Occipital lobe (tissue), 2 donors: Measurements from ENCODE around the gene AIRE. TPM values are rescaled to one million over a fixed set of nuclear protein-coding genes. Genes with fewer than 3 reads are reported as not detected.
"Not testable (repeated sequence)": the region's sequence is repeated elsewhere in the genome, so short reads cannot be mapped to it uniquely, and the experiment has no call there.

ENCODE experiments used
- DNase-seq: peaks from one replicate; lab custom pipeline; 2025; lab: John Stamatoyannopoulos, UW
- total RNA-seq: library from RNA; depleted of rRNA; stranded (reverse); fragments of >200 nt; gene quantifications from one replicate; pipeline ENCODE4 v1.2.3, GENCODE V29; 2014

Gene AIRE
- not detected for total RNA-seq

DNA sequence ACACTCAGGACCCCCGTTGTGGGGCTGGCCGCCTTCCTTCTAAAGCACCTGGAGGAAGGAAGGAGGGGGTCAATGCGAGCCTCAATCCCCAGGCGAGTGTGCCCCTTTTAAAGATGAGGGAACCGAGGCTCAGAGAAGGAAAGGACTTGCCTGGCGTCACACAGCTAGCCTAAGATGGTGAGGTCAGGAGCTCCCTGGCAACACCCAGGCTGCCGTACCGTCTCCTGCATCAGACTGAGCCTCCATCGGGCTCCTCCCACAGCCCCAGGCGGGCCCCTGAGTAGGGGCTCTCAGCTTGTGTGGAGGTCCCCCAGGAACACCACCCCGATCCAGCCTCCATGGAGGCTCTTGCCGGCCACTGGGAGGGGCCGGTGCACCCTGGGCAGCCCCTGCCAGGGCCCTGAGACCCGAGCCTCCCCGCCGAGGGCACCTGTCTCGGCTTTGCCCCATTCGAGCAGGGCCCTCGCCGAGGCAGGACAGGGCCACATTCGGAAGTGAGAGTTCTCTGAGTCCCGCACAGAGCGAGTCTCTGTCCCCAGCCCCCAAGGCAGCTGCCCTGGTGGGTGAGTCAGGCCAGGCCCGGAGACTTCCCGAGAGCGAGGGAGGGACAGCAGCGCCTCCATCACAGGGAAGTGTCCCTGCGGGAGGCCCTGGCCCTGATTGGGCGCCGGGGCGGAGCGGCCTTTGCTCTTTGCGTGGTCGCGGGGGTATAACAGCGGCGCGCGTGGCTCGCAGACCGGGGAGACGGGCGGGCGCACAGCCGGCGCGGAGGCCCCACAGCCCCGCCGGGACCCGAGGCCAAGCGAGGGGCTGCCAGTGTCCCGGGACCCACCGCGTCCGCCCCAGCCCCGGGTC is at the start of gene AIRE:
TSS of gene AIRE (plus strand) at position 739 of the 855 bp plus-strand sequence. CDS start 131 bp downstream, outside the sequence.
- DNase-seq = no peak

DNA sequence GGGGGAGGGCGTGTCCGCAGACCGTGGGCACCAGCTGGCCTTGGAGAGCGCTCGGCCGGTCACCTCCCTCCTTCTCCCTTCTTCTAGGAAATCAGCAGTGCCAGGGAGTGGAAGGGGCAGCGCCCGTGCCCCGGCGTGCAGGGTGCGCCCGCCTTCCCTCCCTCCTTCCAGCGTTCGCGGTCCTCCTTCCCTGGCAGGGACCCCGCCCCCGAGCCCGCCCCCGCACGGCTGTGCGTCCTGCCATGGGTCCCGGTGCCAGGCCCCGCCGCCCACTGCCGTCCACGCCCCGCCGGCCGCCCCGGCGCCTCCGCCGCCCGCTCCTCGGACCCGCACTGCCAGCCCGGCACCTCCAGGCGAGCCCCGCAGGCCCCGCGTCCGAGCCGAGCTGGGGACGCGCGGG is 45.3 kb upstream of the AIRE start:
- DNase-seq = not testable (repeated sequence)

DNA sequence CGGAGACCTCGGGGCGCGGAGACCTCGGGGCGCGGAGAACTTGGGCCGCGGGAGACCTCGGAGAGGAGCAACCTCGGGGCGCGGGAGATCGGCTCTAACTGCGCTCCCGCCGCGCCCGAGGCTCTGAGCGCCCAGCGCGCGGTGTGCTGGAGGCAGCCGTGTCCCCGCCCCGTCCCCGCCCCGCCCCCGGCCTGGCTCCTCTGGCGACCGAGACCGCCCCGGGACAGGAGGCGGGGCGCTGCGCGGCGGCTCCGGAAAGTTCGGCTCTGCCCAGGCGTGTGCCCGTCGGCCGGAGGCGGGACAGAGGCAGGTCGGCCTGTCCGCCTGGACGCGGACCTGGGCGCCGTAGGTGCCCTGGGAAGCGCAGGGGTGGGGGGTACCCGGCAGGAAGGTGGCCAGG is 44.8 kb upstream of the AIRE start, which contains the start of gene ICOSLG:
TSS of gene ICOSLG (minus strand) at position 102 of the 400 bp plus-strand sequence. CDS start 126 bp downstream, outside the sequence.
- DNase-seq = not testable (repeated sequence)

DNA sequence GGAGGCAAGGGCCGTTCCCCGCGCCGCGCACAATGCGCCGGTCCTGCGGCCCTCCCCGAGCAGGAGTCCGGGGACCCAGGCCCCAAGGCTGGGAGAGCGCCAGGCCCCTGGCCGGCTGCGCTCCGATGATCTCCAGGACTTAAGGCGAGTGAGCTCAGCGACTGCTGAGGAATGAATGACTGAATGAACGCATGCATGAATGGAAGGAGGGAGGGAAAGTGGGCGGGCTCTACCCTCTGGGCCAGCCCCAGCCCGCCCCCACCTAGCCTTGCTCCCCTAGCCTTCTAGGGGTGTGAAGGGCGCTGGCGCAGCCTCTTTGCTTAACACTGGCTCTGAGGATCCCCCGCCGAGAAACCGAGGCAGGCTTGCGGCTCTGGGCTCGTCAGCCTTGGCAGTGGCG is 44.4 kb upstream of the AIRE start:
- not testable (repeated sequence) for DNase-seq

DNA sequence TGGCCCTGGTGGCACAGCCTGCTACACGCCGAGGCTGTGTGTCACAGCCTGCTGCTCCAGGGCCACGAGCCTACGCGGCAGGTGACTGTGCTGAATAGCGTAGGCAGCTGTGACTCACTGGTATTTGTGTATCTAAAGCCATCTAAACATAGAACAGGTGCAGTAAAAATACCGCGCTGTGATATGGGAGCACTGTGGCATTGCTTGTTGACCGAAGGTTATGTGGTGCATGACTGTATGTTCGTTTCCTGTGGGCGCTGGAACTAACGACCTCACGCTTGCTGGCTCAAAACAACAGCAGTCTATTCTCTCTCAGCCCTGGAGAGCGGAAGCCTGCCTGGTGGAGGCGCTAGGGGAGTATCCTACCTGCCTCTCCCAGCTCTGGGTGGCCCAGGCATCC is 41.7 kb upstream of the AIRE start:
- DNase-seq = not testable (repeated sequence)

DNA sequence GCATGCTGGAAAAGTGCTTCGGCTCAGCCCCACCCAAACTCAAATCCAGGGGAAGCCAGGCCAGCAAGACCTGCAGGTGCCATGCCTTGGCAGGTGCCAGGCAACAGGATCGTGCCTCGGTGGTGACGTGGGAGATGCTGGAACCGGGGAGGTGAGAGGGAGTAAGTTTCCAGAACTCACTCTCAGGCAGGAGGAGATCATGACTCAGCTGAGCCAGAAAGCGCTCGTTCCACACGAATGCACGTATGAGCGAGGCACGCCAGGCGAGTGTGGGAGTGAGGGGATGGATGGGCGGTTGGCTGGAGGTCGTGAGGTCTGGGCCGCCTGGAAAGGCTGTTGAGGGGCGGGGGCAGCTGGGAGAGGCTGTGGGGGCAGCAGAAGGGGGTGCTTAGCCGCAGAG is 37.8 kb upstream of the AIRE start:
- DNase-seq = not testable (repeated sequence)

DNA sequence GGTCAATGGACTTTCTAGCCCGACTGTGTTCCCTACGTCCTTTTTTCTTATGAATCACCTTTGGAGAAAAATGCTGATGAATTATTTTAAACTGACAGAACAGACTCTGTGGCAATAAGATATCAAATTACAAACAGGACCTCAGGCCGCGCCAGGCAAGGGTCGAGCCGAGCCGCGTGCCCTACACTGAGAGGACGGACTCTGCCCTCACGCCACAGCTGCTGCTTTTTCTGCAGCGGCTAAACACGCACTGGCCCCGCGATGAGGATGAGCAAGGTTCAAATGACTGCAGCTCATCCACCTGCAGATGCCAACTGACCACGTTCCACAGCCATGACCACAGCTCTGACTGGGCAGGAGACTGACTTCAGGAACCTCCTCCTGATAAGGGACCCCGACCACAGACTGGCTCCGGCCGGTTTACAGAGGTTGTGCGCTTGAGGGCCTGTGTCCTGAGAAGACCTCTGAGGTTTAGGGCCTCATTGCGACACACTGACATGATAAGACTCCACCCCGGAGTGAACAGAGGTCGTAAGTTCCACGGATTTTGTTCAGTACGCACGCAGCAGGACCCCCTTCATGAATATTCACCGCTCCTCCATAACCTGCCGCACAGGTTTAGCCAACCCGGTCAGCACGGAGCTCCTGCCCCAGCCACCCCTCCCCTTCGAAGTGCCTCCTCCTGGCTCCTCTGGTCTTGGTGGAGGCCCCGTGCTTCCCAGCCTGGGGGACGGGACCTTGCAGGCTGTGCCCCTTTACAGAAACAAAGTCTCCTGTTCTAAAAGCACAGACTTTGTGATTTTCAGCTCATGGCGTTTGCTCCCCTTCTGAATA is 36.3 kb upstream of the AIRE start:
- not testable (repeated sequence) for DNase-seq

DNA sequence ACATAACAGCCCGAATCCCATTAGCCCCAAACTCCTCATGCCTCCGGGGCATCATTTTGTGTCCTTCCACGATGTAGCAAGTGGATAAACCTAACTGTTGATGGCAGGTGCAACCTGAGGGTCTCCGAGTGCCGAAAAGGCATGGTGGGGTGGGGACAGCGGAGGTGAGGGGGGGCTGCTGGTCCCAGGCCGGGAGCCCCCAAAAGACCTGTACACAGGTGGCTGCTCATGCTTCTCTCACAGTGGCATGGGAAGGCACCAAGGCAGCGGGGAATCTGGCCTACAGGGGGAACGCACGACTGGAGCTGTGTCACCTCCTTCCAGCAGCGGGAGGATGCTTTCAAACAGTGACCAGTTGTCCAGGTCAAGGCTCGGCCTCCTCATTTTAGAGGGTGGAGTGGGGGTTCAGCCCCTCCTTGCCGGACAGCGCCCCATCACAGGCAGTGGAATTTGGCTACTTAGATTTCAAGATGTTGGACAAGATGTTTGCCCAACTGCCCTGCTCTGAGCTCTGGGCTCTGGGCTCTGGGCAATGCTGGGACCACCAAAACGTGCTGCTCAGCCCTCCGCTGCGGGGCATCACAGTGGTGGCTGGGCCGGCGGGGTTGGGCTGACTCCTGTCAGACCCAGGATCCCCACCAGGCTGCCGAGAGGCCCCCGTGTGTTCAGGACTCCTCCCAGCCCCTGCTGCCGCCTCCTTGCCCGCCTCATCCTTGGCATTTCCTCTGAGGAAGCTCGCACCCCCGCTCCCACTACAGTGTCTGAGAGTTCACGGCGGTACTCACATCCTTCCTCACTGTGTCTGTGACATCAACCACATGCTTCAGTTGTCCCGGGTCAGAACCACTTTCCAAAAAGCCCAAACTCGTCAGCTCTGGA is 31.6 kb upstream of the AIRE start:
- DNase-seq = no peak

DNA sequence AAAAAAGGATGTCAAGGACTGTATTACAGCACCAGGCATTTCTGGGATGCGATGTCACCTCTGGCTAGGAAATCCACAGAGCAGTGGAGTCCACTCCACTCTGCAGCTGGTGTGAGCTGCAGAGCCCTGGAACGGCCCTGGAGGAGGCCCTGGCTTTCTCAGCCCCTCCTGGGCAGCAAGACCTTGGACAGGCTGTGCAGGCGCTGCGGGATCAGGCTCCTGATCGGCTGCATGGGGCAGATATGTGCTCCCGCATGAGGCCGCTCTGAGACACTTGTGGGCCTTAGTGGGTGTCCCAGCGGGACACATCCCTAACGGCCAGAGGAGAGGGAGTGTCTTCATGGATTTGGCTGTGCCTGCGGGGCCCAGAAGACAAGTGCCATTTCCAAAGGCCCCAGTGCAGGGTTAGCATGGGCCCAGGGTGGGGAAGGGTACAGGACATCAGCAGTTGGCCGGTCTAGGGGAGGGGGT is 30.1 kb upstream of the AIRE start:
- DNase-seq = no peak

DNA sequence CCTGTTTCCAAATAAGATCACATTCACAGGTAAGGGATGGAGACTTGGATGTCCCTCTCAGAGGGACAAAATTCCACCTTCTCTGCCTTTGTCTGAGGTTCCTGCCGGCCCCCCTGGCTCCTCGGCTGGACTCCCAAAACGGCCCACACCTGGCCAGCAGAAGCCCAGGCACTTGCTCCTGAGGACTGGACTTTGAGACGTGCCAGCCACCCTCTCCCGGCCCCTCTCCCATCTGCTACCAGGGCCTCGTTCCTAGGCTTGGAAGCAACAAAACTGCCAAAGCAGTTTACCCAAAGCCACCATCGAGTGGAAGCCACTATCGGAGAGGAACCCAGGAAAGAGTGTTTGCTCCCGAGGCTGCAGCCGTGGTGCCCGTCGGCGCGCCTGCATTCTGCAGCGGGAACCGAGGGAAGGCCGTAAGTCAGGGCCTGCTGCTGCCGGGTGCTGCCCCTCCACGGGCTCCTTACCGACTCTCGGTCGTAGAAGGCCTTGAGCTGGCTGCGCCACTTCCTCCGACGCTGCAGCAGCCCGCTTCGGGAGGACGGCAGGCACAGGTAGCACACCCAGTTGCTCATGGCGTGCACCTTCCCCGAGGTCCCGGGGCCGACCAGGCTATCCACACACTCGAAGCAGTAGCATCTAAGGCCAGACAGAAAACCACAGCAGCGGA is 27.5 kb upstream of the AIRE start:
- DNase-seq = no peak

DNA sequence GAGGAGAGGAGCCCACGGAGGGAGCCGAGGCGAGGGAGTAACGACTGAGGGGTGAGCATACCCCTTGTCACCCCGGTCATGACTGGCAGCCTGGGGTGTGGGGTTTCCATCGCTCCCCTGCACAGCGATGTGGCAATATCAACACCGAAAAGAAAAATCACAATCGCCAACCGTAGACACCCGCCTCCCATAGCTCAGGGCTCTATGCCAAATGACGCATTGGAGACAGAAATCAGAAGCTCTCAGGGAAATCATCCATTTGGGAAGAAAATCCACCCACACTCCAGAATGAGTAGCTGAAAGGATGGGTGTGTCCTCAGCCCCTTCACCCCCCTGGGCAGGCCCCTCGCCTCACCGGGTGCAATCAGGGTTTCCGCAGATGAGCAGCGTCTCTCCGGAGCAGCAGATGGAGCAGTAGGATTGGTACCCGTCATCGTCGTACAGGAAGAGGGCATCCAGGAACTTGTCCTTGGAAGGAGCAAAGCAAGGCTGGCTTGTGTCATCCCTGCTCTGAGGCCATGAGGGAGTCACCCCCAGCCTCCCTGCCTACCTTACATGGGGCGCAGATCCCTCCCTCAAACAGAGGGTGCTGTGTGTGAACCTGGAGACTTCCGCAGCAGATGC is 26.5 kb upstream of the AIRE start:
- DNase-seq = no peak

DNA sequence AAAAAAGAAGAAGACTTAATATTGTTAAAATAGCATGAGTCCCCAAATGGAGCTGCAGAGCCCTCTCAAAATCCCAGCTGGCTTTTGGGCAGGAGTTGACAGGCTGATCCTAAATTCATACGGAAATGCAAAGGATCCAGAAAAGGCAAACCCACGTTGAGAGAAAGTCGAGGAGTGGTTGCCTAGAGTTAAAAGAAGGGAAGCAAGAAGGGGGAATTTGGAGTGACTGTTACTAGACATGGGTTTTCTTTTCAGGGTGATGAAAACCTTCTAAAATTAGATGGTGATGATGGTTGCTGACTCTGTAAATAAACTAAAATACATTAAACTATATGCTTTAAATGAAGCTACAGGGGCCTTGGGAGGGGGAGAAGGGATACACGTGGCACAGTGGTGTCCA is 25.6 kb upstream of the AIRE start:
- no peak for DNase-seq

DNA sequence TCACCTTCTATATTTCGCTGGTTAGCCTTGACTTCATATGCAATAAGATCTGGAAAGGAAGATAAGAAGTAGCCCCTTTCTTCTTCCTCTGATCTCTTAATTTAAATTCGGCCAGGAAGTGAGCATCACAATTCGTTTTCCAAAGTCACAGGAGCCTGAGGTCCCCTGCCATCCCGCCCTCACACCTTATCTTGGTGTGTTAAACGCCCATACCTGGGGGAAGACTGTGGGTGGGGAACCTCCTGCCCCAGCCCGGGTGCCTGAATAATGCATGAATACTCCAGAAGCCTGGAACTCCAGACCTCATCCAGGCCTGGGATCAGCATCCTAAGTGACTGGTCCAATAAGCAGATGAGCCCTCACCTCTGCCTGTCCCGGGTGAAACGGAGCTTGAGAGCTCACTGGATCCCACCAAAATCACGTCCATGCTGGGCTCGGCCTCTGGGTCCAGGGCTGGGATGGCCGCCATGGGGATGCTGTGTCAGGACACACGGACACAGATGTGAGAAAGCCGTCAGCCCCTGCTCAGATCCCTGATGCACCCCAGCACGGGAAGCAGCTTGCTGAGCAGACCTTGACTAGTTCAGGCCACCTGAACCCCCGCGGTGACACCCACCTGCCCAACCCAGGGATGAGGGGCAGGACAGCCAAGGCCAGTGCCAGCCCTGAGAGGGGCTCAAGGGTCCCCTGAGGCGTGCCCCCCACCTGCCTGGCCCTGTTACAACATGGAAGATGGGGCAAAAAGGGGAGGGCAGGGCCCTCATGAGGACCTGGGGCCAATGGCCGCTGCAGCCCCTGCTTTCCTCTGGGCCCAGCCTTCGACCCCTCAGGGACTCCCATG is 24.7 kb upstream of the AIRE start:
- no peak for DNase-seq

DNA sequence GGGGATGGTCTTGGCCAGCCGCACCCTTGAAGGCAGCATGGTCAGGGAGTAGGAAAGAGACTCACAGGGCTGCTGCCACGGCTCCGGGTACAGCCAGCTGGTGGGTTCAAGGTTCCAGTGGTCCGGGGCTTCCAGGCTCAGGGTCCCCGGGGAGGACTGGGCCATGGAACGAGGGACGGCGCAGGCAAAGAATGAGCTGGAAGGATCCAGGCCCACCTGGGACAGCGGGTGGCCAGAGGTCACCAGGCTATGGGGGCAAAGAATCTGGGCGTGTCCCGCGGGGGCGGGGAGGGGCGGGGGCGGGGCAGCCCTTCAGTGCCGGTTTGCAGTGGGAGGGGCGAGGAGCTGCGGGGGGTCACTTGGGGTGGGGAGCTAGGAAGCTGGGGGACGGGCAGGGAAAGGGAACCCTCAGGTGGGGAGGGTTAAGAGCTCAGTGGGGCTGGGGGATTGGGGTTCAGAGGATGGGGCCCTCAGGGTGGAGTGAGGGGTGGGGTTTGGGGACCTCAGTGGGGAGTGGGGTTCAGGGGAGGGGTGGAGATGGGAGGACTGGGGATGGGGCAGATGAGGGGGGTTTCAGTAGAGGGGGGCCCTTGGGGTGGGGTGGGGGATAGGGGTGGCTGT is 23.9 kb upstream of the AIRE start, which contains the start of gene DNMT3L:
TSS of gene DNMT3L (minus strand) at position 223 of the 621 bp plus-strand sequence. CDS start 638 bp downstream, outside the sequence.
- DNase-seq = no peak

DNA sequence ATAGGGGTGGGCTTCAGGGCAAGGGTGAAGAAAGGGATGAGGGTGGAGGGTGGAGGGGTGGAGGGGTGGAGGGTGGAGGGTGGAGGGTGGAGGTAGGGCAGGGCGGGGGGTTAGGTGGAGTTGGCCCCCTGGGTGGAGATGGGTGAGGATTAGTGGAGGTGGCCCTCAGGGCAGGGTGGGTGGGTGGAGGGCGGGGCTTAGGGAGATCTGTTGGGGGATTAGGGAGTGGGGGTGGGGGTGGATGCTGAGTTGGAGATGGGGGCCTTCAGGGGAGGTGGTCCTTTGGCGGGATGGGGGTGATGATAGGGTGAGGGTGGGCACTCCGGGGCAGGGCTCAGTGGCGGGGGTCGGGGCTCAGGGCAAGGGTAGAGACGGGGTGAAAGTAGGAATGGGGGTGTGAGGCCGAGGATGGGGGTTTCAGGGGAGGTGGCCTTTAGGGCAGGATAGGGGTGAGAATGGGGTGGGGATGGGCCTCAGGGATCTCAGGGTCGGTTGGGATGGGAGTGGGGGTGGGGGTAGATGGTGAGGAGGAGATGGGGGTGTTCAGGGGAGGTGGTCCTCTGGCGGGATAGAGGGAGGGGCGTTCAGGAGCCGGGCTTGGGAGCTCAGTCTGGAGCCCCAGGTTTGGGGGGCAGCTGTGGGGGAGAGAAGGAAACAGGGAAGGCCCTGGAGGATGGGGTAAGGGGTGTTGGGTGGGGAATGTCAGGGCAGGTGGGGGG is 23.2 kb upstream of the AIRE start:
- no peak for DNase-seq

DNA sequence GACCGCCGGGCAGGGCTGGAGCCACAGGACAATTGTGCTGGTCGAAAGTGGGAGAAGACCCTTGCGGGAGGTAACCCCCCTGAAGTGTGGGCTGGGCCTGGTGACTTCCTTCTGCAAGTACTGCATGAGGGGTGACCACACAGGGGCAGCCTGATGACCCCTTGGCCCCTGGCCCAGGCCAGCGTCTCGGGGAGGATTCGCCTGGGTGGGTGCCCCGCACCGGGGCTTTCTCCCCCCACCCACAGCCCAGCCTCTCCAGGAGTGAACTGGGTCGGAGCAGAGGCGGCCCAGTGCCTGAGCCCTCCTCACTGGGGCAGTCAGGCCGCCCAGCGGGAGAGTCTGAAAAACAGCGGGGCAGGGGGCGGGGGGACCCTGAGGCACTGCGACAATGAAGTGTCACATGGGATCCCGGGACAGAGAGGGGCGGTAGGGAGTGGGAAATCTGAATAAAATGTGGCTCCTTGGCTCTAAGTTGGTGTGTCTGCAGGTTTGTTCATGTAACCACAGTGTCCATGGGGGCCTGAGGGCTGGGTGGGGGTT is 22.4 kb upstream of the AIRE start:
- no peak for DNase-seq

DNA sequence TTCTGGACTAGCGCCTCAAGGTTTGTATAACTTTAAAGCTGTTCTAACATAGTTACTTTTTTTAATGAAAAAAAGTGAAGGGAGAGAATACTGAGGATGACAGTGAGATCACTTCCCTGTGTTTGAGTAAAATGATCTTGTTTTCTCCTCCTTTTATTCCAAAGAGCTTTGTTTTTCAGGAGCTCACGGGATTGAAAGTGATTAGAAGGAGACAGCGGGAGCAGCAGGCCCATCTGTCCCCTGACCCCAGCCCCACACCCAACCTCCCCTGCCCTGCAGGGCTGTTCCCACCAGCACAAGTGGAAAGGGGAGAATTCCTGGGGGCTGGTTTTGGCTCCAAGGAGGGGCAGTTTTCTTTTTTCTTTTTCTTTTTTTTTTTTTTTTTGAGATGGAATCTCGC is 21.9 kb upstream of the AIRE start:
- no peak for DNase-seq
